A549 (cell line): Measurements from ENCODE around the gene KCNQ1. TPM values are rescaled to one million over a fixed set of nuclear protein-coding genes. Genes with fewer than 3 reads are reported as not detected.

Source experiments
- ATAC-seq, 2 experiments: fragments of 200-7000 bp in 1 of 2; fragments of >200 bp in 1 of 2; cut with Nextera tagmentation in 1 of 2; cut with Tn5 transposase in 1 of 2; 3 replicates each; pipeline versions ENCODE4 v1.8.0 to v1.9.1; 2018 to 2020; ENCODE audit warnings: mild to moderate bottlenecking in 1 of 2, moderate library complexity in 1 of 2
- CTCF ChIA-PET: fragments of 300-600 bp; sonication (Branson Sonifier 250); formaldehyde crosslinking; extraction: SDS; loops from one replicate; lab custom pipeline; 2021; ENCODE audit warnings: antibody characterized with exemption, inconsistent platforms; lab: Yijun Ruan, JAX
- POLR2A ChIA-PET: fragments of 350-600 bp; formaldehyde crosslinking; extraction: SDS; loops from one replicate; lab custom pipeline; 2021; ENCODE audit warnings: antibody characterized with exemption, inconsistent platforms; lab: Yijun Ruan, JAX
- DNase-seq, 2 experiments: peaks; one replicate each; pipeline versions ENCODE4 v3.0.0 to v3.0.0-alpha.2; 2011 to 2016; ENCODE audit warnings: low read depth in 1 of 2, low spot score in 1 of 2
- FAIRE-seq: peaks from 2 replicates; lab custom pipeline; 2011; peaks lifted over from hg19 to GRCh38; lab: Jason Lieb, UNC
- H3K27ac ChIP-seq, 2 experiments: fragments of >200 bp; sonication (Bioruptor Twin); formaldehyde crosslinking; 3 replicates each; pipeline ENCODE4 v1.5.1; 2016 to 2017
- H3K4me1 ChIP-seq: fragments of >200 bp; sonication (Bioruptor Twin); formaldehyde crosslinking; 3 replicates; pipeline ENCODE4 v1.6.1; 2016
- H3K4me2 ChIP-seq: fragments of >200 bp; sonication (Bioruptor Twin); formaldehyde crosslinking; 3 replicates; pipeline ENCODE4 v1.6.1; 2016
- H3K4me3 ChIP-seq: fragments of >200 bp; sonication (Bioruptor Twin); formaldehyde crosslinking; 3 replicates; pipeline ENCODE4 v1.5.1; 2016
- H3K9me3 ChIP-seq: fragments of >200 bp; sonication (Bioruptor Twin); formaldehyde crosslinking; 3 replicates; pipeline ENCODE4 v1.6.1; 2016
- CBX8 ChIP-seq: fragments of 200-600 bp; sonication (generic); IDR thresholded peaks from 2 replicates; pipeline ENCODE4 v1.6.1; 2016
- CHD2 ChIP-seq: fragments of 150-350 bp; IDR thresholded peaks from 2 replicates; pipeline ENCODE4 v1.6.1; 2014; ENCODE audit warnings: low read length; ENCODE audit not compliant: partially characterized antibody
- EHF ChIP-seq: fragments of 250-450 bp; sonication (Bioruptor Pico); IDR thresholded peaks from 2 replicates; pipeline ENCODE4 v1.5.0; 2020; ENCODE audit warnings: mild to moderate bottlenecking
- EHMT2 ChIP-seq: fragments of 200-600 bp; sonication (generic); IDR thresholded peaks from 2 replicates; pipeline ENCODE4 v1.6.1; 2016; ENCODE audit warnings: antibody characterized with exemption, low read depth, mild to moderate bottlenecking, moderate library complexity
- ESRRA ChIP-seq: fragments of 150-350 bp; IDR thresholded peaks from 2 replicates; pipeline ENCODE4 v1.6.1; 2014; ENCODE audit warnings: mild to moderate bottlenecking, low read length, borderline replicate concordance
- FOSB ChIP-seq: fragments of 250-450 bp; sonication (Bioruptor Pico); IDR thresholded peaks from 2 replicates; pipeline ENCODE4 v1.5.0; 2020; ENCODE audit warnings: mild to moderate bottlenecking, moderate library complexity
- GATA3 ChIP-seq: IDR thresholded peaks from 2 replicates; pipeline ENCODE4 v1.6.1; 2012; ENCODE audit warnings: borderline replicate concordance
- JUN ChIP-seq, 2 experiments: fragments of >200 bp; sonication (Bioruptor Twin); formaldehyde crosslinking; IDR thresholded peaks; 2 replicates in 1 of 2; 3 replicates in 1 of 2; pipeline ENCODE4 v1.6.1; 2016 to 2017
- MAFK ChIP-seq: fragments of 450-650 bp; IDR thresholded peaks from 2 replicates; pipeline ENCODE4 v1.6.1; 2014; ENCODE audit not compliant: partially characterized antibody
- MYC ChIP-seq: IDR thresholded peaks from 2 replicates; pipeline ENCODE4 v1.6.1; 2012; ENCODE audit warnings: mild to moderate bottlenecking, inconsistent platforms, low read length, improper control_type of control experiment, borderline replicate concordance
- POLR2A ChIP-seq: IDR thresholded peaks from 2 replicates; pipeline ENCODE4 v1.6.1; 2012; ENCODE audit warnings: mild to moderate bottlenecking, low read length
- POLR2AphosphoS2 ChIP-seq: conservative IDR thresholded peaks from 2 replicates; pipeline ENCODE4 v1.6.1; 2012; ENCODE audit warnings: low read length, improper control_type of control experiment, inconsistent platforms
- RFX5 ChIP-seq: fragments of 450-650 bp; IDR thresholded peaks from 2 replicates; pipeline ENCODE4 v1.7.1; 2014; ENCODE audit warnings: antibody characterized with exemption, mild to moderate bottlenecking, moderate library complexity
- RNF2 ChIP-seq: fragments of 200-600 bp; sonication (generic); IDR thresholded peaks from 2 replicates; pipeline ENCODE4 v1.6.1; 2016; ENCODE audit warnings: low read depth, mild to moderate bottlenecking, antibody characterized with exemption, moderate library complexity, borderline replicate concordance
- ZC3H11A ChIP-seq: fragments of 450-650 bp; IDR thresholded peaks from 2 replicates; pipeline ENCODE4 v1.6.1; 2014; ENCODE audit warnings: antibody characterized with exemption, mild to moderate bottlenecking
- ZFP36 ChIP-seq: fragments of 450-650 bp; IDR thresholded peaks from 2 replicates; pipeline ENCODE4 v1.6.1; 2014; ENCODE audit warnings: borderline replicate concordance; ENCODE audit not compliant: partially characterized antibody
- ZSCAN20 ChIP-seq: fragments of 250-450 bp; sonication (Bioruptor Pico); IDR thresholded peaks from 2 replicates; pipeline ENCODE4 v1.8.0; 2022; ENCODE audit warnings: mild to moderate bottlenecking, moderate library complexity
- WGBS: methylation state at CpG from one replicate; pipeline ENCODE4 v1.1.6; 2017; ENCODE audit errors: missing lambda C conversion rate; 5-methylcytosine and 5-hydroxymethylcytosine counted together
- polyA plus RNA-seq, 4 experiments: library from polyadenylated mRNA; depleted of rRNA in 3 of 4; stranded (reverse); fragments of >200 nt; fragmentation: RNase III in 1 of 4; extraction: RNeasy Plus Mini Kit Qiagen cat#74134 plus additional on column Dnase treatment in 1 of 4; gene quantifications; 2 replicates in 3 of 4; 3 replicates in 1 of 4; pipeline ENCODE4 v1.2.3, GENCODE V29; 2011 to 2017
- TF ChIP-seq, protein P1 (sequence below): fragments of 250-450 bp; sonication (Bioruptor Pico); IDR thresholded peaks from 2 replicates; pipeline ENCODE4 v1.5.0; 2021; ENCODE audit warnings: mild to moderate bottlenecking, moderate library complexity, borderline replicate concordance
- TF ChIP-seq, protein P2 (sequence below): IDR thresholded peaks from 2 replicates; pipeline ENCODE4 v1.6.1; 2012
- TF ChIP-seq, protein P3 (sequence below): fragments of >200 bp; sonication (Bioruptor Twin); formaldehyde crosslinking; IDR thresholded peaks from 2 replicates; pipeline ENCODE4 v1.6.1; 2016
- TF ChIP-seq, protein P4 (sequence below): fragments of 250-450 bp; sonication (Bioruptor Pico); IDR thresholded peaks from 2 replicates; pipeline ENCODE4 v1.5.0; 2020; ENCODE audit warnings: low read depth, mild to moderate bottlenecking, moderate library complexity
- TF ChIP-seq, protein P5 (sequence below): fragments of >200 bp; sonication (Bioruptor Twin); formaldehyde crosslinking; IDR thresholded peaks from 3 replicates; pipeline ENCODE4 v1.5.1; 2016

KCNQ1 gene
- polyA plus RNA-seq, 2 of the 4 experiments (the other 2 are of a cell fraction): 0.14 to 0.17 TPM

DNA sequence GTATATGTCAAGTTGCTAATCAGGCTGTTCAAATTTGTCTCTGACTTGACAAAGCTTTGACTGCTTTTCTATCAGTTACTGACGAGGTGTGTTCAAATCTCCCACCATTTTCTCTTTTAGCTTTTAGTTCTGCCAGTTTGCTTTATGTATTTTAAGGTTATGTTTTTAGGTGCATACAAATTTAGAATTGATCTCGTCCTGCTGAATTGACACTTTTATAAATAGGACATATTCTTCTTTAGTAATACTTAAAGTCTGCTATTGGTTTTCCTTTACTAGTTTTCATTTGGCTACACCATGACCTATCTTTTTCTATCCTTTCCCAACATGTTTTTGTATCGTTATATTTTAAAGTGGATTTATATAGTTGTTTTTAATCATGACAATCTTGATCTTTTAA, 320.7 kb downstream of the KCNQ1 start:
- POLR2A ChIA-PET: no interaction called here
- Histone ChIP-seq H3K9me3 (no peaks in the 10 kb centered on the region), H3K4me1 (peaks cover 9% of the 10 kb centered on the region; the same call in 1 of the 3 replicates), H3K4me3 (no peak overlapping the region), H3K4me2 (no peak overlapping the region), H3K27ac (no peak overlapping the region)
- no peak for DNase-seq
- FAIRE-seq: no peak
- CTCF ChIA-PET: no interaction called here
- peak; percentile 43 for TF ChIP-seq MAFK
- no peak for TF ChIP-seq ZC3H11A
- 40% methylated on average over 3 of the region's 3 CpGs for WGBS
- ATAC-seq: no peak

DNA sequence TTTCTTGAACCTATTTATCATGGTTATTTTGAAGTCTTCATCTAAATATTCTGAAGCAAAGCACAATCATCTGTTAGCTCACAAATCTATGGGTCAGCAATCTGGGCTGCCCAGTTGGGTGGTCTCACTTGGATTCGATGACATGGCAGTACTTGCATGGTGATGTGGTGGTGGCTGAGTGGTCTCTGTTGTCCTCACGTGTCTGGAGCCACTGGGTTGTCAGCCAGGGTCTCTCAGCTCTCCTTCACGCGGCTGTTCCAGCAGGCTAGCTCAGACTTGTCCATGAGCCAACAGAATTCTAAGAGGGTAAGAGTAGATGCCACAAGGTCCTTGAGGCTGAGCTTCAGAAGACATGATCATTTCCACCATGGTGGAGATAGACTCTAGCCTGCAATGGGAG, 321.4 kb downstream of the KCNQ1 start:
- FAIRE-seq (no peak), DNase-seq (no peak), ATAC-seq (no peak)
- POLR2A ChIA-PET: no interaction called here
- H3K27ac ChIP-seq: no peak overlapping the region
- 48% methylated on average over 4 of the region's 4 CpGs for WGBS
- H3K4me2 ChIP-seq: no peak overlapping the region
- no peak overlapping the region for H3K4me3 ChIP-seq
- H3K9me3 ChIP-seq: no peaks in the 10 kb centered on the region
- CTCF ChIA-PET: interaction anchor here (0.5 kb wide), 1 partner anchor 120 kb away, joined by 3 read pairs; no protein-coding TSS in a partner anchor
- H3K4me1 ChIP-seq: peaks cover 9% of the 10 kb centered on the region; the same call in 1 of the 3 replicates
- no peak for TF ChIP-seq FOSB (CRISPR knock-in tag)
- TF ChIP-seq, protein P1, sequence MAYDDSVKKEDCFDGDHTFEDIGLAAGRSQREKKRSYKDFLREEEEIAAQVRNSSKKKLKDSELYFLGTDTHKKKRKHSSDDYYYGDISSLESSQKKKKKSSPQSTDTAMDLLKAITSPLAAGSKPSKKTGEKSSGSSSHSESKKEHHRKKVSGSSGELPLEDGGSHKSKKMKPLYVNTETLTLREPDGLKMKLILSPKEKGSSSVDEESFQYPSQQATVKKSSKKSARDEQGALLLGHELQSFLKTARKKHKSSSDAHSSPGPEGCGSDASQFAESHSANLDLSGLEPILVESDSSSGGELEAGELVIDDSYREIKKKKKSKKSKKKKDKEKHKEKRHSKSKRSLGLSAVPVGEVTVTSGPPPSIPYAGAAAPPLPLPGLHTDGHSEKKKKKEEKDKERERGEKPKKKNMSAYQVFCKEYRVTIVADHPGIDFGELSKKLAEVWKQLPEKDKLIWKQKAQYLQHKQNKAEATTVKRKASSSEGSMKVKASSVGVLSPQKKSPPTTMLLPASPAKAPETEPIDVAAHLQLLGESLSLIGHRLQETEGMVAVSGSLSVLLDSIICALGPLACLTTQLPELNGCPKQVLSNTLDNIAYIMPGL (CRISPR knock-in tag): no peak
- no peak for TF ChIP-seq GATA3
- no peak for TF ChIP-seq ZFP36
- TF ChIP-seq CHD2: no peak
- TF ChIP-seq, protein P2, sequence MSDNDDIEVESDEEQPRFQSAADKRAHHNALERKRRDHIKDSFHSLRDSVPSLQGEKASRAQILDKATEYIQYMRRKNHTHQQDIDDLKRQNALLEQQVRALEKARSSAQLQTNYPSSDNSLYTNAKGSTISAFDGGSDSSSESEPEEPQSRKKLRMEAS: no peak
- TF ChIP-seq, protein P3, sequence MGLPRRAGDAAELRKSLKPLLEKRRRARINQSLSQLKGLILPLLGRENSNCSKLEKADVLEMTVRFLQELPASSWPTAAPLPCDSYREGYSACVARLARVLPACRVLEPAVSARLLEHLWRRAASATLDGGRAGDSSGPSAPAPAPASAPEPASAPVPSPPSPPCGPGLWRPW: no peak
- TF ChIP-seq POLR2A: no peak
- TF ChIP-seq ESRRA: no peak
- no peak for TF ChIP-seq POLR2AphosphoS2
- no peak for TF ChIP-seq ZSCAN20 (CRISPR knock-in tag)

DNA sequence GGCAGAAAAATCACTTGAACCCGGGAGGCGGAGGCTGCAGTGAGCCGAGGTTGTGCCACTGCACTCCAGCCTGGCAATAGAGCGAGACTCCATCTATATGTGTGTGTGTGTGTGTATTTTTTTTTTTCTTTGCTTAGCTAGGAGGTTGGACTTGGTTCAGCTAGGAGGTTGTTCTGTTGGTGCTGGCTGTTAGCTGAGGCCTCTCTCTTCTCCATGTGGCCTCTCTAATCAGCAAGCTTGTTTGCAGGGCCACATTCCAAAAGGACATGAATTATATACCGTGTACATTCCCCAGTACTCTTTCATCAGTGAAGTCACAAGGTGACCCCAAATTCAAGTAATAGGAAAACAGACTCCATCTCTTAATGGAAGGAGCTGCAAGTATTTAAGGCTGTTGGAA, 322.3 kb downstream of the KCNQ1 start:
- WGBS: 50% methylated on average over 5 of the region's 5 CpGs
- no peak for FAIRE-seq
- POLR2A ChIA-PET: no interaction called here

More for the DNA sequence above, 322.3 kb downstream of the KCNQ1 start:
- CTCF ChIA-PET: interaction anchor here (0.8 kb wide), 1 partner anchor 75 kb away, joined by 3 read pairs; no protein-coding TSS in a partner anchor
- no peak overlapping the region for H3K4me3 ChIP-seq
- no peak for ATAC-seq
- TF ChIP-seq EHF (CRISPR knock-in tag): no peak
- TF ChIP-seq JUN (IDR thresholded peaks at IDR 0.05): no peak
- no peak for TF ChIP-seq MYC
- TF ChIP-seq, protein P4, sequence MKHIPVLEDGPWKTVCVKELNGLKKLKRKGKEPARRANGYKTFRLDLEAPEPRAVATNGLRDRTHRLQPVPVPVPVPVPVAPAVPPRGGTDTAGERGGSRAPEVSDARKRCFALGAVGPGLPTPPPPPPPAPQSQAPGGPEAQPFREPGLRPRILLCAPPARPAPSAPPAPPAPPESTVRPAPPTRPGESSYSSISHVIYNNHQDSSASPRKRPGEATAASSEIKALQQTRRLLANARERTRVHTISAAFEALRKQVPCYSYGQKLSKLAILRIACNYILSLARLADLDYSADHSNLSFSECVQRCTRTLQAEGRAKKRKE: no peak
- TF ChIP-seq RFX5: no peak
- no peak for TF ChIP-seq POLR2AphosphoS2
- TF ChIP-seq, protein P5, sequence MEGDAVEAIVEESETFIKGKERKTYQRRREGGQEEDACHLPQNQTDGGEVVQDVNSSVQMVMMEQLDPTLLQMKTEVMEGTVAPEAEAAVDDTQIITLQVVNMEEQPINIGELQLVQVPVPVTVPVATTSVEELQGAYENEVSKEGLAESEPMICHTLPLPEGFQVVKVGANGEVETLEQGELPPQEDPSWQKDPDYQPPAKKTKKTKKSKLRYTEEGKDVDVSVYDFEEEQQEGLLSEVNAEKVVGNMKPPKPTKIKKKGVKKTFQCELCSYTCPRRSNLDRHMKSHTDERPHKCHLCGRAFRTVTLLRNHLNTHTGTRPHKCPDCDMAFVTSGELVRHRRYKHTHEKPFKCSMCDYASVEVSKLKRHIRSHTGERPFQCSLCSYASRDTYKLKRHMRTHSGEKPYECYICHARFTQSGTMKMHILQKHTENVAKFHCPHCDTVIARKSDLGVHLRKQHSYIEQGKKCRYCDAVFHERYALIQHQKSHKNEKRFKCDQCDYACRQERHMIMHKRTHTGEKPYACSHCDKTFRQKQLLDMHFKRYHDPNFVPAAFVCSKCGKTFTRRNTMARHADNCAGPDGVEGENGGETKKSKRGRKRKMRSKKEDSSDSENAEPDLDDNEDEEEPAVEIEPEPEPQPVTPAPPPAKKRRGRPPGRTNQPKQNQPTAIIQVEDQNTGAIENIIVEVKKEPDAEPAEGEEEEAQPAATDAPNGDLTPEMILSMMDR: no peak
- no peak for TF ChIP-seq CBX8
- no peak for TF ChIP-seq EHMT2
- no peak for TF ChIP-seq RNF2
- TF ChIP-seq, all 56 proteins: peak for 0
- Histone ChIP-seq H3K27ac (no peak overlapping the region), H3K4me1 (peaks cover 9% of the 10 kb centered on the region; the same call in 1 of the 3 replicates), H3K9me3 (no peaks in the 10 kb centered on the region), H3K4me2 (no peak overlapping the region)
- no peak for DNase-seq
